Chondrocyte (in vitro differentiated cells): ENCODE measurements around the gene CDH16. TPM values are rescaled to one million over a fixed set of nuclear protein-coding genes. Genes with fewer than 3 reads are reported as not detected.

ENCODE experiments used
- DNase-seq: peaks from one replicate; pipeline ENCODE4 v3.0.0; 2021; ENCODE audit warnings: mixed read lengths, low spot score
- H3K27ac Mint-ChIP-seq: one replicate; pipeline ENCODE4 v1.8.0; 2021; ENCODE audit warnings: mild to moderate bottlenecking, moderate library complexity, mixed read lengths; ENCODE audit not compliant: unreplicated experiment
- H3K27me3 Mint-ChIP-seq: 2 replicates; pipeline ENCODE4 v1.8.0; 2021; ENCODE audit warnings: low read depth, mixed read lengths
- H3K36me3 Mint-ChIP-seq: 2 replicates; pipeline ENCODE4 v1.8.0; 2021; ENCODE audit warnings: low read depth, mixed read lengths
- H3K4me1 Mint-ChIP-seq: 2 replicates; pipeline ENCODE4 v1.8.0; 2021; ENCODE audit warnings: low read depth, mild to moderate bottlenecking, mixed read lengths
- H3K4me3 Mint-ChIP-seq: one replicate; pipeline ENCODE4 v1.8.0; 2021; ENCODE audit warnings: mild to moderate bottlenecking, moderate library complexity, mixed read lengths; ENCODE audit not compliant: unreplicated experiment
- H3K9me3 Mint-ChIP-seq: 2 replicates; pipeline ENCODE4 v1.8.0; 2021; ENCODE audit warnings: low read depth, mixed read lengths
- total RNA-seq: library from RNA; stranded (reverse); gene quantifications from 3 replicates; pipeline ENCODE4 v1.2.1, GENCODE V29; 2021
- TF ChIP-seq, protein P1 (sequence below): fragments of 200-600 bp; sonication (generic); IDR thresholded peaks from 2 replicates; pipeline ENCODE4 v1.5.0; 2021; ENCODE audit warnings: antibody characterized with exemption, mild to moderate bottlenecking, moderate library complexity

Gene CDH16
- total RNA-seq, 1 donor from 2014 or later, result not detected

- H3K9me3 Mint-ChIP-seq, result no peaks in the 10 kb centered on the region
- H3K4me1 Mint-ChIP-seq, result peaks cover 2% of the 10 kb centered on the region
- no peak overlapping the region for H3K27ac Mint-ChIP-seq
- no peak for DNase-seq
- TF ChIP-seq, protein P1, sequence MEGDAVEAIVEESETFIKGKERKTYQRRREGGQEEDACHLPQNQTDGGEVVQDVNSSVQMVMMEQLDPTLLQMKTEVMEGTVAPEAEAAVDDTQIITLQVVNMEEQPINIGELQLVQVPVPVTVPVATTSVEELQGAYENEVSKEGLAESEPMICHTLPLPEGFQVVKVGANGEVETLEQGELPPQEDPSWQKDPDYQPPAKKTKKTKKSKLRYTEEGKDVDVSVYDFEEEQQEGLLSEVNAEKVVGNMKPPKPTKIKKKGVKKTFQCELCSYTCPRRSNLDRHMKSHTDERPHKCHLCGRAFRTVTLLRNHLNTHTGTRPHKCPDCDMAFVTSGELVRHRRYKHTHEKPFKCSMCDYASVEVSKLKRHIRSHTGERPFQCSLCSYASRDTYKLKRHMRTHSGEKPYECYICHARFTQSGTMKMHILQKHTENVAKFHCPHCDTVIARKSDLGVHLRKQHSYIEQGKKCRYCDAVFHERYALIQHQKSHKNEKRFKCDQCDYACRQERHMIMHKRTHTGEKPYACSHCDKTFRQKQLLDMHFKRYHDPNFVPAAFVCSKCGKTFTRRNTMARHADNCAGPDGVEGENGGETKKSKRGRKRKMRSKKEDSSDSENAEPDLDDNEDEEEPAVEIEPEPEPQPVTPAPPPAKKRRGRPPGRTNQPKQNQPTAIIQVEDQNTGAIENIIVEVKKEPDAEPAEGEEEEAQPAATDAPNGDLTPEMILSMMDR, result no peak
- peaks cover 18% of the 10 kb centered on the region for H3K36me3 Mint-ChIP-seq
- H3K4me3 Mint-ChIP-seq, result no peak overlapping the region
- no peaks in the 10 kb centered on the region for H3K27me3 Mint-ChIP-seq
These were observed 25.4 kb upstream of the CDH16 start for GRCh38 chr16:66944054-66944441.

DNA sequence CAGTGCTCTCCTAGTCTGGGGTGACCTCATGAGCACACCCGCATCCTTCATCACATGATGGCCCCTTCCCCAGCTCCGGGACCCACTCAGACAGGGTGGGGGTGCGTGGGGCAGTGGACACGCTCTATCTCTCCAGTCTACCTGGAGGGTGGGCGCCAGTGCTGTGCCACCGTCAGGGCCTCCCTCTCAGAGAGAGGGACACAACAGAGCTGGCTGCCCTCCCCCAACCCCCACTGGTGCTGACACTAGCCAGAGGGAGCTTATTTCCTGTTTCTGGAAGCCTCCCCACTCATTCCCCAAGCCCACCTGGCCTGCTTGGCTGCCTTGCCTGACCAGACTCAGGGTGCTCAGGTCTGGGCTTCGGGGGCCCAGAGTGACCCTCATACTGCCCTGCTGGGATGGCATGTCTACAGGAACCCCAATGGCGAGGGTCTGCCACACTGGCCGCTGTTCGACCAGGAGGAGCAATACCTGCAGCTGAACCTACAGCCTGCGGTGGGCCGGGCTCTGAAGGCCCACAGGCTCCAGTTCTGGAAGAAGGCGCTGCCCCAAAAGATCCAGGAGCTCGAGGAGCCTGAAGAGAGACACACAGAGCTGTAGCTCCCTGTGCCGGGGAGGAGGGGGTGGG is 24.9 kb upstream of the CDH16 start:
- peaks cover 18% of the 10 kb centered on the region for H3K36me3 Mint-ChIP-seq

GRCh38 chr16:66942981-66943380 is 24.3 kb upstream of the CDH16 start:
- Mint-ChIP-seq H3K4me1 (peaks cover 2% of the 10 kb centered on the region), H3K27me3 (no peaks in the 10 kb centered on the region), H3K4me3 (no peak overlapping the region), H3K27ac (no peak overlapping the region), H3K9me3 (no peaks in the 10 kb centered on the region), H3K36me3 (peaks cover 18% of the 10 kb centered on the region)
- TF ChIP-seq, protein P1, result no peak
- no peak for DNase-seq

More for the DNA sequence above, 24.9 kb upstream of the CDH16 start:
- TF ChIP-seq, protein P1, result no peak
- Mint-ChIP-seq H3K4me1 (peaks cover 2% of the 10 kb centered on the region), H3K9me3 (no peaks in the 10 kb centered on the region), H3K4me3 (no peak overlapping the region), H3K27me3 (no peaks in the 10 kb centered on the region), H3K27ac (no peak overlapping the region)
- DNase-seq, result no peak

GRCh38 chr16:66940236-66940635 is 21.6 kb upstream of the CDH16 start:
- Mint-ChIP-seq H3K4me1 (peaks cover 16% of the 10 kb centered on the region), H3K27ac (no peak overlapping the region), H3K27me3 (no peaks in the 10 kb centered on the region), H3K36me3 (peaks cover 18% of the 10 kb centered on the region), H3K4me3 (no peak overlapping the region), H3K9me3 (no peaks in the 10 kb centered on the region)
- no peak for DNase-seq
- TF ChIP-seq, protein P1, result no peak

- TF ChIP-seq, protein P1, result no peak
- Mint-ChIP-seq H3K9me3 (no peaks in the 10 kb centered on the region), H3K4me3 (no peak overlapping the region), H3K27ac (no peak overlapping the region), H3K36me3 (peaks cover 18% of the 10 kb centered on the region), H3K4me1 (peaks cover 20% of the 10 kb centered on the region), H3K27me3 (no peaks in the 10 kb centered on the region)
- DNase-seq, result no peak
These were observed 20.7 kb upstream of the CDH16 start for GRCh38 chr16:66939366-66939765.
